ENCODE measurements around the gene MORC2.

GRCh38 chr22:30877662-30878515 lies 90.7 kb downstream of the MORC2 start:
- TF ChIP-seq CTCF (IDR thresholded peaks at IDR 0.05) (no peak), POLR2A (IDR thresholded peaks at IDR 0.05) (no peak)

Measured in esophagus squamous epithelium (tissue), 4 donors.